SK-N-SH treated with all-trans-retinoic acid at 6 μM for 48 hours (cell line): ENCODE measurements around the gene KRT14.

Experiments used
- CREB5 ChIP-seq: fragments of 250-450 bp; sonication (Bioruptor Pico); IDR thresholded peaks from 2 replicates; pipeline ENCODE4 v1.5.1; 2020; ENCODE audit warnings: low read depth, mild to moderate bottlenecking, moderate library complexity
- ISL1 ChIP-seq: fragments of 250-450 bp; sonication (Bioruptor Pico); IDR thresholded peaks from 2 replicates; pipeline ENCODE4 v2.1.2; 2022; ENCODE audit warnings: mild to moderate bottlenecking, moderate library complexity
- POU6F1 ChIP-seq: fragments of 250-450 bp; sonication (Bioruptor Pico); IDR thresholded peaks from 2 replicates; pipeline ENCODE4 v1.8.0; 2021; ENCODE audit warnings: low read depth, mild to moderate bottlenecking, moderate library complexity, borderline replicate concordance
- RARB ChIP-seq: fragments of 250-450 bp; sonication (Bioruptor Pico); IDR thresholded peaks from 2 replicates; pipeline ENCODE4 v1.8.0; 2021; ENCODE audit warnings: mild to moderate bottlenecking, moderate library complexity
- SNAI2 ChIP-seq: fragments of 250-450 bp; sonication (Bioruptor Pico); IDR thresholded peaks from 2 replicates; pipeline ENCODE4 v1.5.0; 2020; ENCODE audit warnings: mild to moderate bottlenecking, moderate library complexity
- TOX ChIP-seq: fragments of 250-450 bp; sonication (Bioruptor Pico); IDR thresholded peaks from 2 replicates; pipeline ENCODE4 v1.8.0; 2021; ENCODE audit warnings: mild to moderate bottlenecking, moderate library complexity, borderline replicate concordance
- ZFP3 ChIP-seq: fragments of 250-450 bp; sonication (Bioruptor Pico); IDR thresholded peaks from 2 replicates; pipeline ENCODE4 v1.5.0; 2020; ENCODE audit warnings: mild to moderate bottlenecking, moderate library complexity
- ZNF8 ChIP-seq: fragments of 450-650 bp; formaldehyde crosslinking; IDR thresholded peaks from 2 replicates; pipeline ENCODE4 v1.5.0; 2020; ENCODE audit warnings: mild to moderate bottlenecking, moderate library complexity

GRCh38 chr17:41600318-41600717, 13.6 kb upstream of the KRT14 start:
- TF ChIP-seq RARB (CRISPR knock-in tag) (no peak), CREB5 (CRISPR knock-in tag) (no peak), TOX (CRISPR knock-in tag) (no peak), SNAI2 (CRISPR knock-in tag) (no peak), ZFP3 (CRISPR knock-in tag) (no peak), POU6F1 (CRISPR knock-in tag) (no peak), ZNF8 (no peak), ISL1 (CRISPR knock-in tag) (no peak)
